Activated T-cell treated with anti-CD3 and anti-CD28 coated beads for 48 hours (primary cell): ENCODE measurements around the gene PAPOLB.

Source experiments
- DNase-seq: peaks from one replicate; pipeline ENCODE4 v3.0.0-alpha.2; 2020; ENCODE audit warnings: low read depth

PAPOLB gene

GRCh38 chr7:4842319-4843064 lies 19.3 kb downstream of the PAPOLB start:
- no peak for DNase-seq

GRCh38 chr7:4841836-4842235 lies 20.0 kb downstream of the PAPOLB start:
- no peak for DNase-seq

- no peak for DNase-seq
Observed at GRCh38 chr7:4841007-4841784, 20.6 kb downstream of the PAPOLB start.

- DNase-seq: no peak
Observed at GRCh38 chr7:4840079-4840501, 21.7 kb downstream of the PAPOLB start.

- no peak for DNase-seq
Observed at GRCh38 chr7:4838626-4839334, 23.1 kb downstream of the PAPOLB start.

- DNase-seq: no peak
Observed at GRCh38 chr7:4837803-4838625, 23.8 kb downstream of the PAPOLB start.

GRCh38 chr7:4837041-4837802 lies 24.6 kb downstream of the PAPOLB start:
- no peak for DNase-seq

- no peak for DNase-seq
Observed at GRCh38 chr7:4836206-4836661, 25.6 kb downstream of the PAPOLB start.

- DNase-seq: no peak
Observed at GRCh38 chr7:4835398-4836205, 26.2 kb downstream of the PAPOLB start.

- no peak for DNase-seq
Observed at GRCh38 chr7:4834601-4835397, 27.0 kb downstream of the PAPOLB start.

GRCh38 chr7:4833691-4834600 lies 27.9 kb downstream of the PAPOLB start:
- DNase-seq: no peak

GRCh38 chr7:4833176-4833575 lies 28.7 kb downstream of the PAPOLB start:
- no peak for DNase-seq

- no peak for DNase-seq
Observed at GRCh38 chr7:4832711-4833110, 29.1 kb downstream of the PAPOLB start.

- no peak for DNase-seq
Observed at GRCh38 chr7:4831723-4832495, 29.9 kb downstream of the PAPOLB start.

- DNase-seq: peak; percentile 52
Observed at GRCh38 chr7:4830176-4830575, 31.7 kb downstream of the PAPOLB start.

GRCh38 chr7:4828720-4829383 lies 33.0 kb downstream of the PAPOLB start:
- no peak for DNase-seq

- DNase-seq: no peak
Observed at GRCh38 chr7:4825081-4825480, 36.7 kb downstream of the PAPOLB start.
